HepG2 (cell line): ENCODE measurements around the gene CDKL5. TPM values are rescaled to one million over a fixed set of nuclear protein-coding genes. Genes with fewer than 3 reads are reported as not detected.

ENCODE experiments used
- AHDC1 ChIP-seq: sonication (generic); formaldehyde crosslinking; IDR thresholded peaks from 2 replicates; pipeline ENCODE4 v1.5.1; 2020; ENCODE audit warnings: mild to moderate bottlenecking, missing genetic modification reagents, borderline replicate concordance
- BRD4 ChIP-seq: sonication (generic); formaldehyde crosslinking; IDR thresholded peaks from 2 replicates; pipeline ENCODE4 v1.4.0; 2020; ENCODE audit warnings: missing genetic modification reagents
- EHMT2 ChIP-seq: fragments of 200-600 bp; sonication (generic); IDR thresholded peaks from 2 replicates; pipeline ENCODE4 v1.7.0; 2017; ENCODE audit warnings: antibody characterized with exemption, low read depth, low read length, borderline replicate concordance
- FIP1L1 ChIP-seq: fragments of 200-400 bp; formaldehyde crosslinking; IDR thresholded peaks from 2 replicates; pipeline ENCODE4 v1.6.1; 2018; ENCODE audit warnings: low read depth, mild to moderate bottlenecking, low read length, moderate library complexity, borderline replicate concordance; ENCODE audit not compliant: insufficient read depth
- HDAC2 ChIP-seq: sonication (generic); formaldehyde crosslinking; IDR thresholded peaks from 2 replicates; pipeline ENCODE4 v1.4.0; 2020; ENCODE audit warnings: missing genetic modification reagents
- JARID2 ChIP-seq: sonication (generic); formaldehyde crosslinking; IDR thresholded peaks from 2 replicates; pipeline ENCODE4 v1.8.1; 2023; ENCODE audit warnings: missing genetic modification reagents, inconsistent platforms; ENCODE audit not compliant: insufficient replicate concordance
- MAF1 ChIP-seq: sonication (generic); formaldehyde crosslinking; IDR thresholded peaks from 2 replicates; pipeline ENCODE4 v1.5.0; 2020; ENCODE audit warnings: missing genetic modification reagents, borderline replicate concordance
- MTA1 ChIP-seq: sonication (generic); formaldehyde crosslinking; IDR thresholded peaks from 2 replicates; pipeline ENCODE4 v1.4.0; 2020; ENCODE audit warnings: missing genetic modification reagents, mild to moderate bottlenecking, borderline replicate concordance
- NR2F6 ChIP-seq, 2 experiments: IDR thresholded peaks; 2 replicates each; pipeline ENCODE4 v1.6.1; 2016; ENCODE audit warnings: antibody characterized with exemption in 1 of 2, mild to moderate bottlenecking in 1 of 2
- PAXIP1 ChIP-seq: sonication (generic); formaldehyde crosslinking; conservative IDR thresholded peaks from 2 replicates; pipeline ENCODE4 v1.4.0; 2020; ENCODE audit warnings: mild to moderate bottlenecking, missing genetic modification reagents, moderate library complexity
- PHF21A ChIP-seq: sonication (generic); formaldehyde crosslinking; IDR thresholded peaks from 2 replicates; pipeline ENCODE4 v1.5.0; 2020; ENCODE audit warnings: mild to moderate bottlenecking, missing genetic modification reagents
- RXRB ChIP-seq: IDR thresholded peaks from 2 replicates; pipeline ENCODE4 v1.6.1; 2016; ENCODE audit warnings: borderline replicate concordance, missing genetic modification reagents, missing compliant biosample characterization
- SALL1 ChIP-seq: sonication (generic); formaldehyde crosslinking; IDR thresholded peaks from 2 replicates; pipeline ENCODE4 v1.8.0; 2022; ENCODE audit warnings: mild to moderate bottlenecking, missing genetic modification reagents
- SIX1 ChIP-seq: sonication (generic); formaldehyde crosslinking; IDR thresholded peaks from 2 replicates; pipeline ENCODE4 v1.4.0; 2020; ENCODE audit warnings: missing genetic modification reagents, borderline replicate concordance
- SOX6 ChIP-seq, 2 experiments: fragments of 450-650 bp in 1 of 2; sonication (generic) in 1 of 2; formaldehyde crosslinking in 1 of 2; IDR thresholded peaks; 2 replicates each; pipeline versions ENCODE4 v1.4.0 to v1.6.1; 2017 to 2020; ENCODE audit warnings: antibody characterized with exemption in 1 of 2, mild to moderate bottlenecking in 1 of 2, missing genetic modification reagents in 1 of 2
- TARDBP ChIP-seq: sonication (generic); formaldehyde crosslinking; IDR thresholded peaks from 2 replicates; pipeline ENCODE4 v1.8.0; 2022; ENCODE audit warnings: mild to moderate bottlenecking, missing genetic modification reagents
- TBX3 ChIP-seq: fragments of 450-650 bp; IDR thresholded peaks from 2 replicates; pipeline ENCODE4 v1.6.1; 2017; ENCODE audit warnings: antibody characterized with exemption, mild to moderate bottlenecking, inconsistent platforms, borderline replicate concordance
- TCF7 ChIP-seq: sonication (generic); IDR thresholded peaks from 2 replicates; pipeline ENCODE4 v1.6.1; 2016; ENCODE audit warnings: antibody characterized with exemption, low read depth
- TOE1 ChIP-seq: sonication (generic); formaldehyde crosslinking; IDR thresholded peaks from 2 replicates; pipeline ENCODE4 v1.4.0; 2020; ENCODE audit warnings: mild to moderate bottlenecking, missing genetic modification reagents
- polyA plus RNA-seq, 8 experiments: library from polyadenylated mRNA; depleted of rRNA in 3 of 8; stranded (reverse) in 7 of 8; unstranded in 1 of 8; fragments of >200 nt; fragmentation: Illumina TruSeq in 4 of 8; extraction: Trizol in 4 of 8; gene quantifications; 2 replicates each; pipeline versions ENCODE4 v1.2.1 to v1.2.3, GENCODE V29; 2011 to 2016; ENCODE audit warnings: low read depth in 4 of 8, missing spikeins in 1 of 8, mixed read lengths in 1 of 8; ENCODE audit not compliant: insufficient read depth in 1 of 8
- total RNA-seq, 5 experiments: library from RNA; depleted of rRNA; stranded (reverse); fragments of >200 nt; fragmentation: Illumina TruSeq; extraction: Trizol; gene quantifications; 2 replicates each; pipeline ENCODE4 v1.2.3, GENCODE V29; 2016; ENCODE audit warnings: low read depth in 1 of 5
- TF ChIP-seq, protein P1 (sequence below): sonication (generic); formaldehyde crosslinking; IDR thresholded peaks from 2 replicates; pipeline ENCODE4 v1.9.0; 2021; ENCODE audit warnings: missing genetic modification reagents, mild to moderate bottlenecking, borderline replicate concordance

The CDKL5 gene
- total and polyA plus RNA-seq, 2 of the 13 experiments (the other 11 are each of a cell fraction or from before 2014, with no cell fraction given) = 2.8 to 7.0 TPM

DNA sequence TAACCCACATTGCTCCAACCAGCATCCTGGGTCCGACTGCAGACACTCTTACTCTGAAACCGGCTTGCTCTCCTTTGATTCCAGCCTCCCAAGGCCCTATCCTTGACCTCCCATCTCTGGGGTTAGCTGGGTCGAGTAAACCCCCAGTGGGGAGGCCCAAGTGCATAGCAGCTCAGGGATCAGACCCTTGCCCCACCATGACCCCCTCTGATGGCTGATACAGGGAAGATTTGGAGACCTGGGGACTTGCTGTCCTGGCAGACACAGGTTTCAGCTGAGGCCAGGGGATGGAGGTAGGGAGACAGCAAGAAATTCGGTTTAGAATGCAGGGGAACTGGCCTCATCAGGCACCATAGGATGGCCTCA is 23.6 kb upstream of the CDKL5 start (continued):
- TF ChIP-seq MAF1 (CRISPR knock-in tag) (no peak), FIP1L1 (no peak), JARID2 (CRISPR knock-in tag) (no peak), EHMT2 (no peak), HDAC2 (0 out of 2 replicates have a peak, but pooled peaks have one; percentile 5), AHDC1 (CRISPR knock-in tag) (no peak), PHF21A (CRISPR knock-in tag) (0 out of 2 replicates have a peak, but pooled peaks have one; percentile 15), SOX6 (IDR thresholded peaks at IDR 0.05) (no peak), SOX6 (CRISPR knock-in tag; IDR thresholded peaks at IDR 0.05) (peak; percentile 15; the same call in 1 of the 2 replicates), TCF7 (peak; percentile 49; the same call in 1 of the 2 replicates), TOE1 (no peak), BRD4 (CRISPR knock-in tag) (no peak), MTA1 (CRISPR knock-in tag) (no peak), PAXIP1 (CRISPR knock-in tag) (peak; percentile 72), SALL1 (CRISPR knock-in tag) (peak; percentile 40), SIX1 (CRISPR knock-in tag) (no peak), TARDBP (CRISPR knock-in tag) (0 out of 2 replicates have a peak, but pooled peaks have one; percentile 20), NR2F6 (IDR thresholded peaks at IDR 0.05) (peak; percentile 87), NR2F6 (CRISPR knock-in tag; IDR thresholded peaks at IDR 0.05) (no peak), RXRB (CRISPR knock-in tag) (0 out of 2 replicates have a peak, but pooled peaks have one; percentile 2), TBX3 (no peak)
- TF ChIP-seq, protein P1, sequence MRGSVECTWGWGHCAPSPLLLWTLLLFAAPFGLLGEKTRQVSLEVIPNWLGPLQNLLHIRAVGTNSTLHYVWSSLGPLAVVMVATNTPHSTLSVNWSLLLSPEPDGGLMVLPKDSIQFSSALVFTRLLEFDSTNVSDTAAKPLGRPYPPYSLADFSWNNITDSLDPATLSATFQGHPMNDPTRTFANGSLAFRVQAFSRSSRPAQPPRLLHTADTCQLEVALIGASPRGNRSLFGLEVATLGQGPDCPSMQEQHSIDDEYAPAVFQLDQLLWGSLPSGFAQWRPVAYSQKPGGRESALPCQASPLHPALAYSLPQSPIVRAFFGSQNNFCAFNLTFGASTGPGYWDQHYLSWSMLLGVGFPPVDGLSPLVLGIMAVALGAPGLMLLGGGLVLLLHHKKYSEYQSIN (CRISPR knock-in tag) = no peak
